Activated effector memory CD4-positive, alpha-beta T cell treated with anti-CD3 and anti-CD28 coated beads, Interleukin-2, amount 50 U/mL, for 16 hours (primary cell): ENCODE measurements around the gene PDZD7.

Experiments used
- DNase-seq: peaks from one replicate; pipeline ENCODE4 v3.0.0-alpha.2; 2020

The PDZD7 gene

GRCh38 chr10:101031128-101031795 is at the start of gene PDZD7, which contains the start of gene SFXN3:
Gene PDZD7, minus strand, starts transcription at chr10:101031129. Its CDS starts 910 bp downstream, at chr10:101030219.
Gene SFXN3, plus strand, starts transcription at chr10:101031234. Its CDS starts 3,461 bp downstream, at chr10:101034695.
- peak; percentile 98 for DNase-seq

- DNase-seq, result no peak
Measured at GRCh38 chr10:101079874-101080273, 48.9 kb upstream of the PDZD7 start.

GRCh38 chr10:101076630-101077029 is 45.7 kb upstream of the PDZD7 start:
- no peak for DNase-seq

- DNase-seq, result no peak
Measured at GRCh38 chr10:101075775-101076174, 44.8 kb upstream of the PDZD7 start.

- no peak for DNase-seq
Measured at GRCh38 chr10:101073631-101074030, 42.7 kb upstream of the PDZD7 start.

GRCh38 chr10:101072923-101073322 is 42.0 kb upstream of the PDZD7 start:
- DNase-seq, result no peak

GRCh38 chr10:101071885-101072433 is 41.0 kb upstream of the PDZD7 start:
- no peak for DNase-seq

GRCh38 chr10:101071267-101071884 is 40.4 kb upstream of the PDZD7 start:
- no peak for DNase-seq

- DNase-seq, result no peak
Measured at GRCh38 chr10:101070098-101070497, 39.2 kb upstream of the PDZD7 start.

GRCh38 chr10:101069441-101069840 is 38.5 kb upstream of the PDZD7 start:
- DNase-seq, result no peak

GRCh38 chr10:101067356-101068083 is 36.6 kb upstream of the PDZD7 start:
- DNase-seq, result peak; percentile 90

- no peak for DNase-seq
Measured at GRCh38 chr10:101066896-101067355, 36.0 kb upstream of the PDZD7 start.

- peak; percentile 79 for DNase-seq
Measured at GRCh38 chr10:101066146-101066895, 35.4 kb upstream of the PDZD7 start.

- DNase-seq, result no peak
Measured at GRCh38 chr10:101065481-101066145, 34.7 kb upstream of the PDZD7 start.

GRCh38 chr10:101064415-101065030 is 33.6 kb upstream of the PDZD7 start:
- DNase-seq, result no peak

GRCh38 chr10:101063548-101064414 is 32.9 kb upstream of the PDZD7 start:
- no peak for DNase-seq

GRCh38 chr10:101063050-101063525 is 32.2 kb upstream of the PDZD7 start:
- no peak for DNase-seq

GRCh38 chr10:101062232-101063049 is 31.5 kb upstream of the PDZD7 start:
- DNase-seq, result peak; percentile 85

- no peak for DNase-seq
Measured at GRCh38 chr10:101061624-101062231, 30.8 kb upstream of the PDZD7 start, which contains the start of gene KAZALD1. Gene KAZALD1, plus strand, starts transcription at chr10:101061989. Its CDS starts 604 bp downstream, at chr10:101062593.
